Measurements from ENCODE around the gene MARCHF2. TPM values are rescaled to one million over a fixed set of nuclear protein-coding genes. Genes with fewer than 3 reads are reported as not detected.

The MARCHF2 gene
- total RNA-seq, 1 donor from 2014 or later: 21.3 TPM

GRCh38 chr19:8451885-8452284 lies 38.8 kb downstream of the MARCHF2 start:
- H3K27me3 Mint-ChIP-seq: no peaks in the 10 kb centered on the region
- no peaks in the 10 kb centered on the region for H3K9me3 Mint-ChIP-seq (ENCODE audit: low read depth)
- H3K4me1 Mint-ChIP-seq (ENCODE audit: low read depth): peaks cover 58% of the 10 kb centered on the region
- peaks cover 25% of the 10 kb centered on the region for H3K36me3 Mint-ChIP-seq (ENCODE audit: insufficient read depth)
- peak overlapping the region; percentile 85 for H3K27ac Mint-ChIP-seq
- TF ChIP-seq CTCF (IDR thresholded peaks at IDR 0.05; ENCODE audit: unreplicated experiment): no peak
- H3K4me3 Mint-ChIP-seq (ENCODE audit: low read depth): no peak overlapping the region
- DNase-seq (ENCODE audit: low spot score, unreplicated experiment): no peak

GRCh38 chr19:8452446-8453123 lies 39.5 kb downstream of the MARCHF2 start:
- no peak for TF ChIP-seq CTCF (IDR thresholded peaks at IDR 0.05; ENCODE audit: unreplicated experiment)
- peak overlapping the region; percentile 56 for H3K27ac Mint-ChIP-seq
- H3K9me3 Mint-ChIP-seq (ENCODE audit: low read depth): no peaks in the 10 kb centered on the region
- no peaks in the 10 kb centered on the region for H3K27me3 Mint-ChIP-seq
- no peak for DNase-seq (ENCODE audit: low spot score, unreplicated experiment)
- peaks cover 56% of the 10 kb centered on the region for H3K4me1 Mint-ChIP-seq (ENCODE audit: low read depth)
- peaks cover 19% of the 10 kb centered on the region for H3K36me3 Mint-ChIP-seq (ENCODE audit: insufficient read depth)
- H3K4me3 Mint-ChIP-seq (ENCODE audit: low read depth): no peak overlapping the region

- Mint-ChIP-seq H3K27me3 (no peaks in the 10 kb centered on the region), H3K36me3 (ENCODE audit: insufficient read depth) (peaks cover 16% of the 10 kb centered on the region), H3K4me3 (ENCODE audit: low read depth) (no peak overlapping the region), H3K9me3 (ENCODE audit: low read depth) (no peaks in the 10 kb centered on the region), H3K4me1 (ENCODE audit: low read depth) (peaks cover 60% of the 10 kb centered on the region), H3K27ac (peak overlapping the region; percentile 37)
- TF ChIP-seq CTCF (IDR thresholded peaks at IDR 0.05; ENCODE audit: unreplicated experiment): no peak
- no peak for DNase-seq (ENCODE audit: low spot score, unreplicated experiment)
Measured at GRCh38 chr19:8453616-8454015, 40.5 kb downstream of the MARCHF2 start.

GRCh38 chr19:8454218-8454617 lies 41.1 kb downstream of the MARCHF2 start:
- DNase-seq (ENCODE audit: low spot score, unreplicated experiment): no peak
- Mint-ChIP-seq H3K27me3 (no peaks in the 10 kb centered on the region), H3K4me3 (ENCODE audit: low read depth) (no peak overlapping the region), H3K36me3 (ENCODE audit: insufficient read depth) (peaks cover 14% of the 10 kb centered on the region), H3K4me1 (ENCODE audit: low read depth) (peaks cover 61% of the 10 kb centered on the region), H3K27ac (no peak overlapping the region), H3K9me3 (ENCODE audit: low read depth) (no peaks in the 10 kb centered on the region)
- no peak for TF ChIP-seq CTCF (IDR thresholded peaks at IDR 0.05; ENCODE audit: unreplicated experiment)

GRCh38 chr19:8455018-8455417 lies 41.9 kb downstream of the MARCHF2 start:
- Mint-ChIP-seq H3K27ac (peak overlapping the region; percentile 4), H3K27me3 (no peaks in the 10 kb centered on the region), H3K36me3 (ENCODE audit: insufficient read depth) (peaks cover 14% of the 10 kb centered on the region), H3K4me3 (ENCODE audit: low read depth) (no peak overlapping the region), H3K4me1 (ENCODE audit: low read depth) (peaks cover 64% of the 10 kb centered on the region), H3K9me3 (ENCODE audit: low read depth) (no peaks in the 10 kb centered on the region)
- DNase-seq (ENCODE audit: low spot score, unreplicated experiment): no peak
- no peak for TF ChIP-seq CTCF (IDR thresholded peaks at IDR 0.05; ENCODE audit: unreplicated experiment)

Measured in progenitor cell of endocrine pancreas (in vitro differentiated cells).